Measurements from ENCODE around the gene RGMA.

Gene RGMA

DNA sequence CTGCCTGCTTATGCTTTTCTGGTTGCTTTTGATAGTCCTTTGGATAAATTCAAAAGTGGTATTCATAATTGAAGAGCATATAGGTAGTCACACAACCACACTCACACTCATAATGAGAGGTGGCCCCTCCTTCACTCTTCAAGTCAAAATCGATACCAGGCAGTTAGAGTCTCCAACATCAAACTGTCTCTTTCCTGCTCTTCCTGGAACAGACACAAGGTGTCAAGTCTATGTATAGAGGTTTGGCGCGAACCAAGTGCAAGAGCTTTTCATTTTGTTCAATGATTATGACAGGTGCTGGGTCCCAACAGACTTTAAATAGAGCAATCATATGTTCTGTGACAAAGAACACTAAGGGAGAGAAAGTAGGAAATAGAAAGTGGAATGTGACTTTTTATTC lies 29.9 kb upstream of the RGMA start:
- Histone ChIP-seq H3K27me3 (ENCODE audit: control insufficient read depth in 3 of 3, insufficient read depth in 3 of 3, low read depth in 1 of 3, low read length in 3 of 3) (no peaks in the 10 kb centered on the region), H3K36me3 (replicated peaks in 1 of 2; ENCODE audit: control insufficient read depth in 2 of 2, insufficient read depth in 2 of 2, low read length in 2 of 2) (no peaks in the 10 kb centered on the region), H2BK5ac (ENCODE audit: low read length) (no peak overlapping the region), H4K8ac (ENCODE audit: low read depth, low read length) (no peak overlapping the region), H3K4me3 (ENCODE audit: low read length in 2 of 2) (no peak overlapping the region), H3K9me3 (replicated peaks in 1 of 2; ENCODE audit: control insufficient read depth in 2 of 2, insufficient read depth in 1 of 2, low read depth in 1 of 2, low read length in 2 of 2) (no peaks in the 10 kb centered on the region), H3K4ac (ENCODE audit: low read length) (no peak overlapping the region), H3K79me1 (ENCODE audit: low read depth, low read length) (no peaks in the 10 kb centered on the region), H2AFZ (ENCODE audit: low read length) (no peak overlapping the region), H2AK5ac (ENCODE audit: low read depth, low read length) (no peak overlapping the region), H3K23ac (ENCODE audit: low read depth, low read length, poor library complexity) (no peak overlapping the region), H3K4me2 (ENCODE audit: insufficient read depth, low read length, poor library complexity, severe bottlenecking) (no peak overlapping the region), H3K9ac (ENCODE audit: low read depth, low read length, poor library complexity) (no peak overlapping the region), H2BK15ac (ENCODE audit: low read length) (no peak overlapping the region), H2BK120ac (ENCODE audit: low read depth, low read length) (no peak overlapping the region), H4K91ac (ENCODE audit: low read depth, low read length, poor library complexity) (no peak overlapping the region), H3K18ac (ENCODE audit: low read length) (no peak overlapping the region), H2BK12ac (ENCODE audit: low read length) (no peak overlapping the region), H3K14ac (ENCODE audit: low read length) (no peak overlapping the region), H3K27ac (replicated peaks; ENCODE audit: low read length) (no peak overlapping the region), H3K4me1 (ENCODE audit: control insufficient read depth in 2 of 2, insufficient read depth in 1 of 2, low read depth in 1 of 2, low read length in 2 of 2) (no peaks in the 10 kb centered on the region)
- DNase-seq (ENCODE audit: low spot score): no peak
- no CpG with 5 or more reads among the region's 3 CpGs for WGBS, 2 donors (ENCODE audit: extremely low coverage in 2 of 2, insufficient read length in 2 of 2, insufficient replicate concordance in 1 of 2)

DNA sequence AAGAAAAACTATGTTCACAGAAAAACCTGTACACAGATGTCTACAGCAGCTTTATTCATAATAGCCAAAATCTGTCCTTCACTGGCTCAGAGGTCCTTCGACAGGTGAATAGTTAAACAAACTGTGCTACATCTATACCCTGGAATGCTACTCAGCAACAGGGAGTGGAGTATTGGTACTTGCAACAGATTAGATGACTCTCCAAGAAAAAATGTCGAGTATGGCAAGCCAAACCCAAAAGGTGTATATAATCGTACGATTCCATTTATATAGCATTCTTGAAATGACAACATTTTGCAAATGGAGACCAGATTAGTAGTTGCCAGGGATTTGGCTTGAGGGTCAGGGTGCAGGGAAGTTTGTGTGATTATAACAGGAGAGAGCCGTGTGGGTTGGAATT lies 22.4 kb upstream of the RGMA start:
- no peak overlapping the region for H2BK15ac ChIP-seq (ENCODE audit: low read length)
- no peak overlapping the region for H3K4ac ChIP-seq (ENCODE audit: low read length)
- H3K27me3 ChIP-seq (ENCODE audit: control insufficient read depth in 3 of 3, insufficient read depth in 3 of 3, low read depth in 1 of 3, low read length in 3 of 3): peaks cover 0 to 5% (median 0%) of the 10 kb centered on the region in 3 experiments
- peaks cover 0 to 2% of the 10 kb centered on the region in 2 donors for H3K4me1 ChIP-seq (ENCODE audit: control insufficient read depth in 2 of 2, insufficient read depth in 1 of 2, low read depth in 1 of 2, low read length in 2 of 2)
- H3K36me3 ChIP-seq (replicated peaks in 1 of 2; ENCODE audit: control insufficient read depth in 2 of 2, insufficient read depth in 2 of 2, low read length in 2 of 2): peaks cover 0 to 2% of the 10 kb centered on the region in 2 donors
- H4K91ac ChIP-seq (ENCODE audit: low read depth, low read length, poor library complexity): no peak overlapping the region
- no peak for DNase-seq (ENCODE audit: low spot score)
- H4K8ac ChIP-seq (ENCODE audit: low read depth, low read length): no peak overlapping the region
- no peak overlapping the region for H3K9ac ChIP-seq (ENCODE audit: low read depth, low read length, poor library complexity)
- no peak overlapping the region for H2AFZ ChIP-seq (ENCODE audit: low read length)
- WGBS, 2 donors (ENCODE audit: extremely low coverage in 2 of 2, insufficient read length in 2 of 2, insufficient replicate concordance in 1 of 2): no CpG with 5 or more reads among the region's 5 CpGs
- no peak overlapping the region for H2BK5ac ChIP-seq (ENCODE audit: low read length)
- H2BK12ac ChIP-seq (ENCODE audit: low read length): no peak overlapping the region
- no peaks in the 10 kb centered on the region for H3K79me1 ChIP-seq (ENCODE audit: low read depth, low read length)
- H3K9me3 ChIP-seq (replicated peaks in 1 of 2; ENCODE audit: control insufficient read depth in 2 of 2, insufficient read depth in 1 of 2, low read depth in 1 of 2, low read length in 2 of 2): peaks cover 0 to 5% of the 10 kb centered on the region in 2 donors
- H3K18ac ChIP-seq (ENCODE audit: low read length): no peak overlapping the region
- no peak overlapping the region for H3K14ac ChIP-seq (ENCODE audit: low read length)
- H3K27ac ChIP-seq (replicated peaks; ENCODE audit: low read length): no peak overlapping the region
- H2BK120ac ChIP-seq (ENCODE audit: low read depth, low read length): no peak overlapping the region
- no peak overlapping the region for H2AK5ac ChIP-seq (ENCODE audit: low read depth, low read length)
- H3K4me3 ChIP-seq (ENCODE audit: low read length in 2 of 2): no peak overlapping the region
- H3K23ac ChIP-seq (ENCODE audit: low read depth, low read length, poor library complexity): no peak overlapping the region
- H3K4me2 ChIP-seq (ENCODE audit: insufficient read depth, low read length, poor library complexity, severe bottlenecking): no peak overlapping the region

DNA sequence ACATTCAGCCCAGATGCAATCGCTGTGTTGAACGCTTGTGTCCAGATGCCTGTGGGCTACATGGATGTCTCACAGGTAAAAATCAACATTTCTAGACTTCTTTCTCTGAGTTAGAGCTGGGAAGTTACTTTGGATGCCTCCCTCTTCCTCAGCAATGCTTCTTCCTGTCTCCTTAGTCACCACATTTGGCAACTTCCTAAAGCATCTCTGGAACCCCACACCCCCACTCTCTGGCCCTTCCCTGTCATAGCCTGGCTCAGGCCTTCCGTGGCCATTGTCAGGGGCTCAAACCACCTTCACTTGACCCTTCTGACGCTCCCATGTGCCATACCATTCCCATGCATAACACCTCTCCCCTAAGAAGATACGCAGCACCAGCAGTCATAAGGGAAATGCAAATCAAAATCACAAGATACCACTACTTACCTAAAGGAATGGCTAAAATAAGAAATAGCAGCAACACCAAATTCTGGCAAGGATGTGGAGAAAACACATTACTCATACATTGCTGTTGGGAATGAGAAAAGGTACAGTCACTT lies 21.6 kb upstream of the RGMA start:
- Histone ChIP-seq H2BK120ac (ENCODE audit: low read depth, low read length) (no peak overlapping the region), H3K9me3 (replicated peaks in 1 of 2; ENCODE audit: control insufficient read depth in 2 of 2, insufficient read depth in 1 of 2, low read depth in 1 of 2, low read length in 2 of 2) (peaks cover 0 to 5% of the 10 kb centered on the region in 2 donors), H3K27me3 (ENCODE audit: control insufficient read depth in 3 of 3, insufficient read depth in 3 of 3, low read depth in 1 of 3, low read length in 3 of 3) (peaks cover 0 to 5% (median 0%) of the 10 kb centered on the region in 3 experiments), H4K8ac (ENCODE audit: low read depth, low read length) (no peak overlapping the region), H3K18ac (ENCODE audit: low read length) (peak overlapping the region; percentile 52), H3K14ac (ENCODE audit: low read length) (no peak overlapping the region), H3K4ac (ENCODE audit: low read length) (no peak overlapping the region), H3K27ac (replicated peaks; ENCODE audit: low read length) (no peak overlapping the region), H3K4me1 (ENCODE audit: control insufficient read depth in 2 of 2, insufficient read depth in 1 of 2, low read depth in 1 of 2, low read length in 2 of 2) (peaks cover under 1 to 3% of the 10 kb centered on the region in 2 donors), H3K36me3 (replicated peaks in 1 of 2; ENCODE audit: control insufficient read depth in 2 of 2, insufficient read depth in 2 of 2, low read length in 2 of 2) (peaks cover 0 to 2% of the 10 kb centered on the region in 2 donors), H2BK12ac (ENCODE audit: low read length) (no peak overlapping the region), H4K91ac (ENCODE audit: low read depth, low read length, poor library complexity) (no peak overlapping the region), H2AK5ac (ENCODE audit: low read depth, low read length) (no peak overlapping the region), H3K9ac (ENCODE audit: low read depth, low read length, poor library complexity) (no peak overlapping the region), H2BK15ac (ENCODE audit: low read length) (no peak overlapping the region), H2BK5ac (ENCODE audit: low read length) (no peak overlapping the region), H3K4me3 (ENCODE audit: low read length in 2 of 2) (no peak overlapping the region), H3K4me2 (ENCODE audit: insufficient read depth, low read length, poor library complexity, severe bottlenecking) (no peak overlapping the region), H2AFZ (ENCODE audit: low read length) (no peak overlapping the region), H3K79me1 (ENCODE audit: low read depth, low read length) (no peaks in the 10 kb centered on the region), H3K23ac (ENCODE audit: low read depth, low read length, poor library complexity) (peak overlapping the region; percentile 34)
- WGBS, 2 donors (ENCODE audit: extremely low coverage in 2 of 2, insufficient read length in 2 of 2, insufficient replicate concordance in 1 of 2): no CpG with 5 or more reads among the region's 5 CpGs
- no peak for DNase-seq (ENCODE audit: low spot score)

DNA sequence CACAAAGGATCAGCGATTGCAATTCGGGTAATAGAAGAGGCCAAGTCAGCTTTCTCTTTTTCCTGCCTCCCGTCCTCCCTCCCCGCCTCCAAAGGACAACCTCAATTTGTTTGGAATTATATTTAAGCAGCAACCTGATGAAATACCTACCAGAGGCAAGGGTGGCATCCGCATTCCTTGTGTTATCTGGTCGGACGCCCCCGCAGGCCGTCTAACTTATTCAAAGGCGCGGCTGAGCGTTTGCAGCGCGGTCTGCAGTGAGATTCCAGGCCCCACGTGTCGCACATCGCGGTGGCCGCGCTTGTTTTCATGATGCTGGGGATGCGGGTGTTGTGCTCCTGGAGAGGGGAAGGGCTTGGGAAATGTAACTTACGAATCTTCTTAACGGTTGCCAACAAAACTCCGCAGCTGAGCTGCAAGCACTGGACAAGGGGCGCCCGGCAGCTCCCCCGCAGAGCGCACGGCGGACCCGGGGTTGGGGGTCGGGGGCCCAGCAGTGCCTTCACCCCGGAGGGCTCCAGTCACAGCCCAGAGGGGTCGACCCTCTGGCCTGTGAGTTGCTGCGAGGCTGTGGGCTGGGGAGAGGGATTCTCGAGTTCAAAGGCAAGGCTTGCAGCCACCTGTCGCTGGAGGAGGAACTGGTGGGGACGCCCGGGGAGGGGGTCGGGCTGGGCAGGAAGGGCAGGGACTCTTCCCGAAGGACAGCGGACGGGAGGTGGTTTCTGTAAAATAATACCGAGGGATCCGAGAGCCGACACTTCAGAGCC lies 20.5 kb upstream of the RGMA start:
- Histone ChIP-seq H3K4me3 (ENCODE audit: low read length in 2 of 2) (no peak overlapping the region), H3K9me3 (replicated peaks in 1 of 2; ENCODE audit: control insufficient read depth in 2 of 2, insufficient read depth in 1 of 2, low read depth in 1 of 2, low read length in 2 of 2) (peaks cover 0 to 5% of the 10 kb centered on the region in 2 donors), H2BK12ac (ENCODE audit: low read length) (no peak overlapping the region), H3K14ac (ENCODE audit: low read length) (no peak overlapping the region), H2BK5ac (ENCODE audit: low read length) (no peak overlapping the region), H3K27ac (replicated peaks; ENCODE audit: low read length) (no peak overlapping the region), H4K91ac (ENCODE audit: low read depth, low read length, poor library complexity) (no peak overlapping the region), H4K8ac (ENCODE audit: low read depth, low read length) (no peak overlapping the region), H3K9ac (ENCODE audit: low read depth, low read length, poor library complexity) (no peak overlapping the region), H2BK120ac (ENCODE audit: low read depth, low read length) (no peak overlapping the region), H2AK5ac (ENCODE audit: low read depth, low read length) (peak overlapping the region; percentile 78), H3K4me2 (ENCODE audit: insufficient read depth, low read length, poor library complexity, severe bottlenecking) (no peak overlapping the region), H3K27me3 (ENCODE audit: control insufficient read depth in 3 of 3, insufficient read depth in 3 of 3, low read depth in 1 of 3, low read length in 3 of 3) (peaks cover 0 to 5% (median 0%) of the 10 kb centered on the region in 3 experiments), H3K23ac (ENCODE audit: low read depth, low read length, poor library complexity) (no peak overlapping the region), H3K18ac (ENCODE audit: low read length) (peak overlapping the region; percentile 77), H3K36me3 (replicated peaks in 1 of 2; ENCODE audit: control insufficient read depth in 2 of 2, insufficient read depth in 2 of 2, low read length in 2 of 2) (peaks cover 0 to 2% of the 10 kb centered on the region in 2 donors), H2BK15ac (ENCODE audit: low read length) (peak overlapping the region; percentile 63), H3K4ac (ENCODE audit: low read length) (no peak overlapping the region), H3K4me1 (ENCODE audit: control insufficient read depth in 2 of 2, insufficient read depth in 1 of 2, low read depth in 1 of 2, low read length in 2 of 2) (peaks cover 5 to 6% of the 10 kb centered on the region in 2 donors), H3K79me1 (ENCODE audit: low read depth, low read length) (no peaks in the 10 kb centered on the region), H2AFZ (ENCODE audit: low read length) (no peak overlapping the region)
- WGBS, 2 donors (ENCODE audit: extremely low coverage in 2 of 2, insufficient read length in 2 of 2, insufficient replicate concordance in 1 of 2): no CpG with 5 or more reads among the region's 46 CpGs
- DNase-seq (ENCODE audit: low spot score): no peak
